Stimulated activated CD4-positive, alpha-beta T cell treated with anti-CD3 and anti-CD28 coated beads, Interleukin-2, amount 100 ng/mL, for 24 hours (primary cell): ENCODE results near the gene ABCA12.

ENCODE experiments used
- DNase-seq, 2 donors: peaks; one replicate each; pipeline ENCODE4 v3.0.0-alpha.2; 2020

Gene ABCA12

GRCh38 chr2:215136669-215137328 lies 1.6 kb downstream of the ABCA12 start:
- no peak for DNase-seq

GRCh38 chr2:215120401-215120800 lies 18.0 kb downstream of the ABCA12 start:
- no peak for DNase-seq

- no peak for DNase-seq
Observed at GRCh38 chr2:215119847-215120246, 18.6 kb downstream of the ABCA12 start.

- DNase-seq = no peak
Observed at GRCh38 chr2:215110918-215111317, 27.5 kb downstream of the ABCA12 start.

DNA sequence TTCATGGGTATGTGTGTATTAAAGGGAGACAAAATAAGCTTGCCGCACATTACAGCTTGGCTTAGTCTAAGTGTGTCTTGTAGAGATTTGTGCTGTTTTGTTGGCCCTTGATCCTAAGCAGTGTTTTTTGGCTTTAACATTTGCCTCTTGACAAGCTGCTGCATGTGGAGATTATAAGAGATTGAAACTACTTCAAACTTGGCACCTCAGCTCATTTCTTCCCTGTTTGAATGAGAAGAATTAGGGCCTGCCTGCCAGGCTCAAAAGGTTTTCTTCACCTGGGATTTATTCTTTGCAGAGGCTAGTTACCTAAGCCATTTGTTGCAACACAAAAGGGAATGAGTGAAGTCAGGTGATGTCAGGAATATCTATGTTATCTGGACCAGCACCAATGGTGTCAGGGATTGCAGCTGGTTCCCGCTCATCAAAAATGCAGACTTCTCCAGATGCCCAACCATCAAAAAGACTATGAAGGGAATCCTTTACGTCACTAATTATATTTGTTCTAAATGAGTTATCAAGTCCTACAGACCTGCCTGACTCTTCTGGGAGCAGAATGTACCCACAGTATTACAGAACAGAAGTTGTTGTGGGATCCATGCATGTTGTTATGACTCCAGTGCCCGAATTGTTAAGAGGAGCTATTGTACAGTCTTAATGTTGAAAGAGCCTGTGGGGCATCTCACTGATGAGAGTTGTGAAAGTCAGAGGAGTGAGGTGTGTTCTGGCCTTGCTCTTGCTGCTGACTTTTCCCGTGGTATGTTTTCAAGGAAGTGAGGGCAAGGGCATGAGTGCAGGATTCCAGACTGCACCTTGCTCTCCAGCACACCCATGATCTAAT lies 31.0 kb downstream of the ABCA12 start:
- DNase-seq = no peak

DNA sequence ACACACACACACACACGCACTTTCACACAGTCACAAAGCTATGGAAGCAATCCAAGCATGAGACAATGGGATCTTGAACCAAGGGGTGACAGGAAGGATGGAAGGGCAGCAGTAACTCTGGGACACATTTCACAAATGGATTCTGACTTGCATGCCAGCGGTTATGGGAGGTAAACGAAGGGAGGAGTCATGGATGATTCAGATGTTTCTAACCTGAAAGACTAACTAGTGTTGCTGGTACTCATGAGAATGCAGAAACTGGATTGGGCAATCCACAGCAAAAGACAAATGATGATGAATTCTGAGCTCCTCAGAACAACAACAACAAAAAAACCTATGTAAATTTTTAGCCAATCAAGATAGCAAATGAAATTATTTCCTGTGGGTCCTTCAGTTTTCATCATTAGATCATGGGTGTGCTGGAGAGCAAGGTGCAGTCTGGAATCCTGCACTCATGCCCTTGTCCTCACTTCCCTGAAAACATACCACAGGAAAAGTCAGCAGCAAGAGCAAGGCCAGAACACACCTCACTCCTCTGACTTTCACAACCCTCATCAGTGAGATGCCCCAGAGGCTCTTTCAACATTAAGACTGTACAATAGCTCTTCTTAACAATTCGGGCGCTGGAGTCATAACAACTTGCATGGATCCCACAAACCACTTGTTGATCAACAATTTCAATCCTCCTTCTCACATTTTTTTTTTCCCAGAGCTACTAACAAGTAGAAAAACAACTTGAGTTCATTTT lies 32.6 kb downstream of the ABCA12 start:
- no peak for DNase-seq

DNA sequence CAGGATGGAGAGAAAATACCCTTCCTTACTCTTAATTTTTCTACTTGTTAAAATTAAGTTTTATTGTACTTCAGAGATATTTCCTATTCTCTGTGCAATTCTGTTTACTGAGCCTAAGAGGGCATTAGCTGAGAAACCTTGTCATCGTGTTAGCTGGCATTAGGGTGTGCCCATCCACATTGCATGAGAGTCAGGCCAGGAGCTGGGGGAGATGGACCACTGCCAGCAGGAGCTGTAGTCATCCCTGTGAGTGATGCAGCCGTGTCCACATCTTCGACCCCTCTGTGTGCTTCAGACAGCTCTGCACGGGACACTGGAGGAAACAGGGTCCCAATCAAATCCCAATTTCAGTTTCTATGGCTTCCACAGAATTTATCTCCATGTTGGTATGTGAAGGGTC lies 34.2 kb downstream of the ABCA12 start:
- DNase-seq = no peak

- no peak for DNase-seq
Observed at GRCh38 chr2:215098875-215099274, 39.6 kb downstream of the ABCA12 start.

DNA sequence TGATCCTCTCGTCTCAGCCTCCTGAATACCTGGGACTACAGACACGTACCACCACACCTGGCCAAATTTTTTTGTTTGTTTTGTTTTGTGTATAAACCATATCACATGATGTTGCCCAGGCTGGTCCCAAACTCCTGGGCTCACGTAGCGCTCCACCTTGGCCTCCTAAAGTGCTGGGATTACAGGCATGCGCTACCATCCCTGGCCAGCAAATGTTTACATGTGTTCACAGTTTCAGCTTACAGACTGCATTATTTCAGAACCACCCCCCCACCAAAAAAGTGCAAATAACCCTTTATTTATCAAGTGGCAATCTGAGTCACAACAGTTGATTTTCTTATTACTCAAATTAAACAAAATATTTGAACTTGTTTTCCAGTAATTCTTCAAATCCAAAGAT lies 54.3 kb downstream of the ABCA12 start:
- no peak for DNase-seq

DNA sequence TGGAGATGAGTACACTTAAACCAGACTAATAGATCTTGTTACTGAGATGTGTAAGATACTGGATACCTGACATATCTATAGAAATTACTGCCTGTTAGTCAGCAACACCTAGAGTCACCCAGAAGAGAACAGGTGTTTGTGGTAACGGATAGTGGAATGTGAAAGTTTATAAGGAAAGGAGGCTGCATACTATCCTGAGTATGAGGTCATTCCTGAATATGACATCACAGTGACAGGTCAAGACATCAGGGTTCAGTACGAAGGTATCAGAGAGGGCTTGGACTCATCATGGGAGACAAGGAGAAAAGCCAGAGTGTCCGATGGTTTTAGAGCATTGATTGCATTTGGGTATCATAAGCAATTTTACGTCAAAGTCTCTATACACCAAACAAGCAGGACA lies 55.3 kb downstream of the ABCA12 start:
- DNase-seq = no peak

- DNase-seq = no peak
Observed at GRCh38 chr2:215082446-215082845, 56.0 kb downstream of the ABCA12 start.

GRCh38 chr2:215080545-215080944 lies 57.9 kb downstream of the ABCA12 start:
- no peak for DNase-seq

DNA sequence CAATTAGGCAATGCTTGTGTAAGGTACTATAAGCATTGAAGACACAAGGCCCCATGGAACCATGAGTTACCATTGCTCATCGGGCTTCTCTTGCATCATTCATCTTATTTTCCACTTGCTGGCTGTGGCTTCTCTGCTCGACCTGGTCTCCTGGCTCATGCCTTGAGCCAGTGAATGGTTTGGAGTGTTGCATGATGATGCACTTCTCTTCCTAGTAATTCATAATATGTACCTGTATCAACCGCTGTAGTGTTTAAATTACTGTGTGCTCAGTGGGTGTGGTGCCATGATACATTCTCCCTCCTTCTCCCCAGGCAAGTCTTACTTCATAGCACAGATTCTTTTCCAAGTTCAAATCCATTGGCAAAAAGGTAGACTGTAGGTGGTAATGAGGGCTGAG lies 66.8 kb downstream of the ABCA12 start:
- no peak for DNase-seq

- no peak for DNase-seq
Observed at GRCh38 chr2:215068399-215068798, 70.0 kb downstream of the ABCA12 start.

DNA sequence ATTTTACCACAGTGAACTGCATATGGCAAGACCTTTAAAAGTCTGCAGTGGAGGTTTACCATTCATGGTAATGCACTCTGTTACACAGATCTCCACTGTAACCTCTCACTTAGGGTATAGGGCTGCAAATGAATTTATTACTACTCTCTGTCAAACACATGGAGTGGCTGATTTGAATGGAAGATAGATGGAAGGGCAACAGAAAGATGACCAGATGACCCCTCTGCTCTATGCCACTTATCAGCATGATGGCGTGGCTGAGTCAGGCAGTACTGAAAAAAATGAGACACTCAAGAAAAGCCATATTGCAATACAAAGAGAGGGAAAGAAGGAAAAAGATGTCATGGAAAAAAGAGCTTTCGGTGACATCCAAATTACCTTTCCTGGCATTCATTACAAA lies 72.3 kb downstream of the ABCA12 start:
- no peak for DNase-seq

- DNase-seq = no peak
Observed at GRCh38 chr2:215063526-215063925, 74.9 kb downstream of the ABCA12 start.

- no peak for DNase-seq
Observed at GRCh38 chr2:215060861-215061536, 77.4 kb downstream of the ABCA12 start.

DNA sequence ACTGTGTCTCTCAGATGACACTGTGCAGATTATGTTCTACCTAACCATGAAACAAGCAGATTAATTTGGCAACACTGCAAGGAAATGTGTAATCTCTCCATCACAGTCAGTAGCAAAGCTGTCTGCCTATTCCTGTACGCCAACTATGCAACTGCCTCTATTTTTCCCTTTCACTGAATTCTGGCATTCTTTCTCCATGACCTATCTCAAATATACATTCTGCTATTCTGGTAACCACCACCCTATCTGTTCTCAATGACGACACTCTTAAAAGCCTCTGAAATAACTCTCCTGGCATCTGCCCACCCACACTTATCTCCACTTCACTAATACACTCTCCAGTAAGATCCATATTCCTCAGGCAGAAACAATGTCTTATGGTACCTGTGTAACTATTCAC lies 78.7 kb downstream of the ABCA12 start:
- DNase-seq = no peak

- no peak for DNase-seq
Observed at GRCh38 chr2:215055891-215056290, 82.5 kb downstream of the ABCA12 start.

GRCh38 chr2:215052810-215053209 lies 85.6 kb downstream of the ABCA12 start:
- DNase-seq = no peak

DNA sequence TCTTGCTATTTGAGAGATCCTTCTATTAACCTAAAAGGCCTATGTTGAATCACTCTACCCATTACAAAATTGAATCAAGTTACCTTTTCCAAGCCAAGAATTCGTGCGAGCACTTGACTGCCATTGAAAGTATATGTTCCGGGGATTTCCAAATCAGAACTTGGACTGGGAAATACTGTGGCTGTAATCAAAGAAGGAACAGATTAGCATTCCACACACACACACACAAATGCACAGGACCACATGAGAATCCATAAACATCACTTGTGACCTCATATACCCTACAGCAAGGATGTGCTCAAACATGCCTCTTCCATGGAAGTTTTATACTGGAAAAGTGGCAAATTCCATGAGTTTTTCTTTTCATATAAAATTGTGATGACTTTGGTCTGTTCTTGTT lies 86.0 kb downstream of the ABCA12 start:
- DNase-seq = no peak

- no peak for DNase-seq
Observed at GRCh38 chr2:215049341-215049740, 89.1 kb downstream of the ABCA12 start.

DNA sequence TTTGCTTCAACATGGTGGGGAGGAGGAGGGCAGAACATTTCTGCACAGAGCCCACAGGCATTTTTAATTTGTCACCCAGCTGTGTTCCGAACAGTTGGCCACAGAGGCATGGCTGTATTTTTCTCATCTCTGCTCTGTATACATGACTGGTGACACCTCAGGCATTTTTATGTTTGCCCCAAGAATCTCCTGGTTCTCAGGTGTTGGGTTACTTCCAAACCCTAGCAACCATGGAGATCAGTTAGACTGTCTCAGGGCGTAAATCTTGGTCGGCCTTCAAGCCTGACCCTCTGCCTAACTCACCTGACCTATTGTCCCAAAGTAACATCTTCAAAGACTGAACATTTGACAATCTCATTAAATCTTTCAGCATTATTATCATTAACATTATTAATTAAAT lies 100.0 kb downstream of the ABCA12 start:
- DNase-seq = no peak
